Mucosa of stomach (tissue), 1 donor: ENCODE data around the gene OMA1.
"Not testable (repeated sequence)": the region's sequence is repeated elsewhere in the genome, so short reads cannot be mapped to it uniquely, and the experiment has no call there.

Experiments used
- H3K27me3 ChIP-seq: one replicate; pipeline ENCODE4 v1.7.0; 2013; ENCODE audit warnings: mild to moderate bottlenecking, low read length; ENCODE audit not compliant: control insufficient read depth, insufficient read depth
- H3K36me3 ChIP-seq: one replicate; pipeline ENCODE4 v1.7.0; 2013; ENCODE audit warnings: low read length; ENCODE audit not compliant: control insufficient read depth, insufficient read depth
- H3K4me1 ChIP-seq: one replicate; pipeline ENCODE4 v1.7.0; 2013; ENCODE audit warnings: mild to moderate bottlenecking, low read length; ENCODE audit not compliant: control insufficient read depth, insufficient read depth
- H3K4me3 ChIP-seq: one replicate; pipeline ENCODE4 v1.7.0; 2013; ENCODE audit warnings: low read length
- H3K9ac ChIP-seq: one replicate; pipeline ENCODE4 v1.7.0; 2013; ENCODE audit warnings: mild to moderate bottlenecking, low read length, moderate library complexity
- H3K9me3 ChIP-seq: one replicate; pipeline ENCODE4 v1.7.0; 2013; ENCODE audit warnings: mild to moderate bottlenecking, low read length, moderate library complexity; ENCODE audit not compliant: control insufficient read depth
- donor health status: Pancreatic carcinoma.

Gene OMA1

GRCh38 chr1:58502519-58502918 lies 44.0 kb downstream of the OMA1 start:
- H3K4me1 ChIP-seq, result no peaks in the 10 kb centered on the region
- no peak overlapping the region for H3K4me3 ChIP-seq
- H3K36me3 ChIP-seq, result no peaks in the 10 kb centered on the region
- no peaks in the 10 kb centered on the region for H3K27me3 ChIP-seq
- H3K9ac ChIP-seq, result no peak overlapping the region
- H3K9me3 ChIP-seq, result no peaks in the 10 kb centered on the region

GRCh38 chr1:58500043-58500442 lies 46.5 kb downstream of the OMA1 start:
- Histone ChIP-seq H3K27me3 (no peaks in the 10 kb centered on the region), H3K9me3 (no peaks in the 10 kb centered on the region), H3K9ac (no peak overlapping the region), H3K4me1 (no peaks in the 10 kb centered on the region), H3K4me3 (no peak overlapping the region), H3K36me3 (no peaks in the 10 kb centered on the region)

GRCh38 chr1:58497499-58497898 lies 49.0 kb downstream of the OMA1 start:
- Histone ChIP-seq H3K4me1 (no peaks in the 10 kb centered on the region), H3K27me3 (no peaks in the 10 kb centered on the region), H3K9me3 (no peaks in the 10 kb centered on the region), H3K9ac (no peak overlapping the region), H3K36me3 (no peaks in the 10 kb centered on the region), H3K4me3 (no peak overlapping the region)

- Histone ChIP-seq H3K9me3 (no peaks in the 10 kb centered on the region), H3K27me3 (no peaks in the 10 kb centered on the region), H3K9ac (no peak overlapping the region), H3K4me3 (no peak overlapping the region), H3K36me3 (no peaks in the 10 kb centered on the region), H3K4me1 (no peaks in the 10 kb centered on the region)
These were observed 50.5 kb downstream of the OMA1 start for GRCh38 chr1:58496042-58496441.

- H3K9ac ChIP-seq, H3K36me3 ChIP-seq, H3K9me3 ChIP-seq, H3K27me3 ChIP-seq, H3K4me1 ChIP-seq, H3K4me3 ChIP-seq: not testable (repeated sequence)
These were observed 57.6 kb downstream of the OMA1 start for GRCh38 chr1:58488914-58489313.

- no peaks in the 10 kb centered on the region for H3K27me3 ChIP-seq
- no peaks in the 10 kb centered on the region for H3K9me3 ChIP-seq
- H3K4me1 ChIP-seq, result no peaks in the 10 kb centered on the region
- no peaks in the 10 kb centered on the region for H3K36me3 ChIP-seq
- no peak overlapping the region for H3K9ac ChIP-seq
- no peak overlapping the region for H3K4me3 ChIP-seq
These were observed 59.5 kb downstream of the OMA1 start for GRCh38 chr1:58487002-58487401.

GRCh38 chr1:58481962-58482361 lies 64.6 kb downstream of the OMA1 start:
- Histone ChIP-seq H3K36me3 (no peaks in the 10 kb centered on the region), H3K4me3 (no peak overlapping the region), H3K9ac (no peak overlapping the region), H3K4me1 (no peaks in the 10 kb centered on the region), H3K27me3 (no peaks in the 10 kb centered on the region), H3K9me3 (no peaks in the 10 kb centered on the region)

- H3K36me3 ChIP-seq, result no peaks in the 10 kb centered on the region
These were observed 66.3 kb downstream of the OMA1 start for GRCh38 chr1:58480191-58480590.

GRCh38 chr1:58477390-58477789 lies 69.1 kb downstream of the OMA1 start:
- Histone ChIP-seq H3K4me1 (no peaks in the 10 kb centered on the region), H3K27me3 (no peaks in the 10 kb centered on the region), H3K9ac (no peak overlapping the region), H3K4me3 (no peak overlapping the region), H3K9me3 (no peaks in the 10 kb centered on the region), H3K36me3 (no peaks in the 10 kb centered on the region)

More at GRCh38 chr1:58480191-58480590, 66.3 kb downstream of the OMA1 start:
- no peaks in the 10 kb centered on the region for H3K9me3 ChIP-seq
- no peak overlapping the region for H3K9ac ChIP-seq
- H3K27me3 ChIP-seq, result no peaks in the 10 kb centered on the region
- H3K4me1 ChIP-seq, result no peaks in the 10 kb centered on the region
- H3K4me3 ChIP-seq, result no peak overlapping the region

GRCh38 chr1:58476179-58476578 lies 70.3 kb downstream of the OMA1 start:
- no peaks in the 10 kb centered on the region for H3K4me1 ChIP-seq
- H3K9me3 ChIP-seq, result no peaks in the 10 kb centered on the region
- no peak overlapping the region for H3K4me3 ChIP-seq
- no peaks in the 10 kb centered on the region for H3K36me3 ChIP-seq
- H3K9ac ChIP-seq, result no peak overlapping the region
- H3K27me3 ChIP-seq, result no peaks in the 10 kb centered on the region

GRCh38 chr1:58469476-58469875 lies 77.0 kb downstream of the OMA1 start:
- no peaks in the 10 kb centered on the region for H3K4me1 ChIP-seq
- H3K9me3 ChIP-seq, result no peaks in the 10 kb centered on the region
- no peak overlapping the region for H3K4me3 ChIP-seq
- no peaks in the 10 kb centered on the region for H3K36me3 ChIP-seq
- no peaks in the 10 kb centered on the region for H3K27me3 ChIP-seq
- no peak overlapping the region for H3K9ac ChIP-seq

GRCh38 chr1:58469016-58469415 lies 77.5 kb downstream of the OMA1 start:
- no peak overlapping the region for H3K9ac ChIP-seq
- H3K4me1 ChIP-seq, result no peaks in the 10 kb centered on the region
- H3K9me3 ChIP-seq, result no peaks in the 10 kb centered on the region
- no peaks in the 10 kb centered on the region for H3K27me3 ChIP-seq
- no peaks in the 10 kb centered on the region for H3K36me3 ChIP-seq
- no peak overlapping the region for H3K4me3 ChIP-seq

GRCh38 chr1:58468612-58469011 lies 77.9 kb downstream of the OMA1 start:
- H3K27me3 ChIP-seq, result no peaks in the 10 kb centered on the region
- H3K4me3 ChIP-seq, result no peak overlapping the region
- no peaks in the 10 kb centered on the region for H3K9me3 ChIP-seq
- no peak overlapping the region for H3K9ac ChIP-seq
- no peaks in the 10 kb centered on the region for H3K36me3 ChIP-seq
- H3K4me1 ChIP-seq, result no peaks in the 10 kb centered on the region
